HG03064 (cell line): ENCODE results near the gene MS4A12.
"Not testable (repeated sequence)": the region's sequence is repeated elsewhere in the genome, so short reads cannot be mapped to it uniquely, and the experiment has no call there.

Experiments
- ATAC-seq: cut with Tn5 transposase; IDR thresholded peaks from one replicate; pipeline ENCODE4 v1.9.1; 2021; ENCODE audit warnings: low read depth; ENCODE audit not compliant: unreplicated experiment

The MS4A12 gene, protein sequence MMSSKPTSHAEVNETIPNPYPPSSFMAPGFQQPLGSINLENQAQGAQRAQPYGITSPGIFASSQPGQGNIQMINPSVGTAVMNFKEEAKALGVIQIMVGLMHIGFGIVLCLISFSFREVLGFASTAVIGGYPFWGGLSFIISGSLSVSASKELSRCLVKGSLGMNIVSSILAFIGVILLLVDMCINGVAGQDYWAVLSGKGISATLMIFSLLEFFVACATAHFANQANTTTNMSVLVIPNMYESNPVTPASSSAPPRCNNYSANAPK

DNA sequence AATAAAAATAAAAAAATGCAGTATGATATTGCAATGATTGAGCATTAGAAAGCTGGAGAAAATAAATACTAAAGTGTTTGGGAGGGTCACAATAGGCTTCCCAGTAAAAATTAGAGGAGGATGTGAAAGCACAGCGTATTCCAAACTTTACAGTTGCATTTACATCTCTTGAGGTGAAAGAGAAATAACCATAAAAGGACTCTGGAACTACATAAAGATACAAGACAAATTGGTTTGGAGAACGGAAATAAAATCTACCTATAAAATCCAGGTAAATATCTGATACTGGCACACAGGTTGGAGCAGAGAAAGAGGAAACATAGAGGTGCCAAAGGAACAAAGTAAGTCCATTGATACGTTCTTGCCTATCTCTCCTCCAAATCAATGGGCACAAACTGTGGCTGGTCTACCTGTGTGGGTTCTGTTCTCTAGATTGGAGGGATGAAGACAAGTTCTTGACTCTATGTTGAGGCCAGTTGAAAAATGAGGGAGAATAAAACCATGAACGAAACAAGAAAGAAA is at the start of gene MS4A12:
Gene MS4A12 (plus strand): TSS at position 291 of the 522 bp plus-strand sequence. CDS start 4,541 bp downstream, outside the sequence.
- ATAC-seq, result no peak

DNA sequence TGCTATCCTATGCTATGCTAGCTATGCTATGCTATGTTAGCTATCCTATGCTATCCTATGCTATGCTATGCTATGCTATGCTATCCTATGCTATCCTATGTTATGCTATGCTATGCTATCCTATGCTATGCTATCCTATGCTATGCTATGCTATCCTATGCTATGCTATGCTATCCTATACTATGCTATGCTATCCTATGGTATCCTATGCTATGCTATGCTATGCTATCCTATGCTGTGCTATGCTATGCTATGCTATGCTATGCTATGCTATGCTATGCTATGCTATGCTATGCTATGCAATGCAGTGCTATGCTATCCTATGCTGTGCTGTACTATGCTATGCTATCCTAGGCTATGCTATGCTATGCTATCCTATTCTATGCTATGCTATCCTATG is 45.5 kb upstream of the MS4A12 start:
- ATAC-seq, result no peak

DNA sequence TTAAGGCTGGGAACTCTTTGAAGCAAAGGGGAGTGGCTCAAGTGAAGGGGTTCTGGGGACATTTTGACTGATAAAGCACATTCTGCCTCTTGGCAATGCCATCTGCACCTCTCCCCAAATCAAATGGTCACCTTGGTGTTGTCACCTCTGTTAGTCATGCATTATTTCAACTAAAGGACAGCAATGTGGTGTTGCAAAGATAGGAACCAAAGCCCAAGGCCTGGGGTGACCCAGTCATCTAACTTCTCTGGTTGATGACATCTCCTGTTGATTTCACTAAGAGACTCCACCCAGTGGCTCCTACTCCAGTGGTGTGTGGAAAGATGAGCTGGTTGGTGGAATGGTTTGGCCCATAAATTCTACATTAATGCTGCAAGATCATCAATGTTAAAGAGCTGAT is 44.7 kb upstream of the MS4A12 start:
- no peak for ATAC-seq

DNA sequence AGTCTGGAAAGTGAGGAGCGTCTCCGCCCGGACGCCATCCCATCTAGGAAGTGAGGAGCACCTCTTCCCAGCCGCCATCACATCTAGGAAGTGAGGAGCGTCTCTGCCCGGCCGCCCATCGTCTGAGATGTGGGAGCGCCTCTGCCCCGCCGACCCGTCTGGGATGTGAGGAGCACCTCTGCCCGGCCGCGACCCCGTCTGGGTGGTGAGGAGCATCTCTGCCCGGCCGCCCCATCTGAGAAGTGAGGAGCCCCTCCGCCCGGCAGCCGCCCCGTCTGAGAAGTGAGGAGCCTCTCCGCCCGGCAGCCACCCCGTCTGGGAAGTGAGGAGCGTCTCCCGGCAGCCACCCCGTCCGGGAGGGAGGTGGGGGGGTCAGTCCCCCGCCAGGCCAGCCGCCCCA is 41.4 kb upstream of the MS4A12 start:
- not testable (repeated sequence) for ATAC-seq

DNA sequence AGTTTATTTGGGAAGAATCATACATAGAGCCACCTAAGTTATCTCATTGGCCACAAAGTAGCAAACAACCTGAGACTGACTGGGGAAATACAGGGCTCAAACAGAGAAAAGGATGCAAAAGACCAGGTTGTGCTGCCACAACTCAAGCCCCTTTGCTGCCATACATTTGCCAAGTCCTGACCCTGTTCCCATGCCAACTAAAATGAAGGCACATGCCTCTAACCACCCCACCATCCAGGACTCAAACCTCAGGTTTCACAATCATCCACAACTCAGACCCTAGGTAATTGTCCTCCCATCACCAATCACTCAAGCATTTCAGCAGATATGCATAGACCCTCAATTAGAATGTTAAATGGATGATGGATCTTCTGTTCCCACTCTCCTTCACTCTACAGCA is 38.4 kb upstream of the MS4A12 start:
- ATAC-seq, result no peak

DNA sequence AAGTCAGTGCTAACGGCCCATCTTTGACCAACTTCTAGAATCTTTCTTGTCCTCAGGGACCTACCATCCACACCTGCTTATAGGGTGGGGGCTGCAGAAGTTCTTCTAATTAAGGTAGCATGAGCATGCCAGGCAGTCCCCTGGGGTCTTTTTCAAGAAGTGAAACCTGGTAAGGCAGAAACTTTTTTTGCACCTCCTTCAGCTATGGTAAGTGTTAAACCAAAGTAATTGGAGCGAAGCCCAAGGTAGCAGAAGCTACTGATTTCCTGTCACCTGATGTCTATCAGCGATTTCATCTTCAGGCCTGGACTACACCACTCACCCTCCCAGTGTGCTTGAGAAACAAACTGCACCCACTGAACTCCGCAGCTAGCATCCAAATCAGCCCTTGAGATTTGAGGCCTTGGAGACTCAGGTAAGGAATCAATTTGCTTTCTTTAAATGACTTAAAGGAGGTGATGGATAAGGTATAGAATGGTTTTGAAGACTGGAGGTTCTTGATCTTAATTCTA is 37.0 kb upstream of the MS4A12 start, which contains the start of gene MS4A1:
Gene MS4A1 (plus strand): TSS at position 317 of the 512 bp plus-strand sequence. CDS start 6,528 bp downstream, outside the sequence.
- peak; percentile 92 for ATAC-seq

DNA sequence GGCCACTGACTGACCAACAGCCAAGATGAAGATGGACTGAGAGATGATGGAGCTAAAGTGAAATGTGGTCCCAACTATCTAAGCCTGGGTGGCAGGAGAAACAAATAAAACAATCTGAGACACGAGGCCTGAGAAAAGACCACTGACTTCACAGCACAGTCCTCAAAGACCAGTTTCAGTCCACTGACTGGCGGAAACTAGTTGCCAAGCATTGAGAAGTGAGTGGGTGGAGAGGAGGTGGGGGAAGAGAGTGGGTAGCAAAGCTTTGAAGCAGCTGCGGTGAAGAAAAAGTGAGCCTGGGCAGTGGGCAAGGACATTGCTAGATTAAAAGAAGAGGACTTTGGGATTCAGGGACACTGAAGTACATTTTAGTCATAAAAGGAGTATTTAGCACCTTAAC is 35.0 kb upstream of the MS4A12 start:
- peak; percentile 33 for ATAC-seq

DNA sequence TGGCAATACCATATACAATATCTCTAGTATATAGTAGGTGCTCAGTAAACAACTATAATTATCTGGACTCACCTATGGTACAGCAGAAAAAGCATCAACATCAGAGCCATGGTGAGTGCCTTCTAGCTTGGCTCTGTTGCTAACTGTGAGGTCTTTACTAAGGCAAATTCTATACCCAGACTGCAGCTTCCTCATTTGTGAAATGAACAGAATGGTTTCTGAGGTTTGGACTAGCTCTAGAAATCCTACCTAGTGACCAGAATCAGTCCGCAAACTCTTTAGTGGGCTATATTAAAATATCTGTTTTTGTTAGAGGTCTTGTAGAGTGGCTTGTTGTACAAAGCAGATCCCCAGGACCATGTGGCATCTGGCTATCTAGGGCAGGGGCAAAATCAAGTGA is 33.2 kb upstream of the MS4A12 start:
- ATAC-seq, result no peak

DNA sequence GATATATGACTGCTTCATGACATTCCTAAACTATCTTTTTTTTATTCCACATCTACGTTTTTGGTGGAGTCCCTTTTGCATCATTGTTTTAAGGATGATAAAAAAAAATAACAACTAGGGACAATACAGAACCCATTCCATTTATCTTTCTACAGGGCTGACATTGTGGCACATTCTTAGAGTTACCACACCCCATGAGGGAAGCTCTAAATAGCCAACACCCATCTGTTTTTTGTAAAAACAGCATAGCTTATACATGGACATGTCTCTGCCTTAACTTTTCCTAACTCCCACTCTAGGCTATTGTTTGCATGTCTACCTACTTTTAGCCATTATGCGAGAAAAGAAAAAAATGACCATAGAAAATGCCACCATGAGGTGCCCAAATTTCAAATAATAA is 23.7 kb upstream of the MS4A12 start:
- no peak for ATAC-seq

DNA sequence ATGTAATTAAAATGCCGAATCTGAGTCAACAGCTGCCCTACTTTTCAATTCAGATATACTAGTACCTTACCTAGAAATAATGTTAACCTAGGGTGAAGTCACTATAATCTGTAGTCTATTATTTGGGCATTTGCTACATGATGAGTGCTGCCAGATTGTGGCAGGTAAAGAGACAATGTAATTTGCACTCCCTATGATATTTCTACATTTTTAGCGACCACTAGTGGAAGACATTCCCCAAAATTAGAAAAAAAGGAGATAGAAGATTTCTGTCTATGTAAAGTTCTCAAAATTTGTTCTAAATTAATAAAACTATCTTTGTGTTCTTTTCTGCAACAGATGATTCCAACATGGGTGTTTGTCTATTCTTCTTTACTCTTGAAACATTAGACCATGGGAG is 22.9 kb upstream of the MS4A12 start:
- ATAC-seq, result no peak

DNA sequence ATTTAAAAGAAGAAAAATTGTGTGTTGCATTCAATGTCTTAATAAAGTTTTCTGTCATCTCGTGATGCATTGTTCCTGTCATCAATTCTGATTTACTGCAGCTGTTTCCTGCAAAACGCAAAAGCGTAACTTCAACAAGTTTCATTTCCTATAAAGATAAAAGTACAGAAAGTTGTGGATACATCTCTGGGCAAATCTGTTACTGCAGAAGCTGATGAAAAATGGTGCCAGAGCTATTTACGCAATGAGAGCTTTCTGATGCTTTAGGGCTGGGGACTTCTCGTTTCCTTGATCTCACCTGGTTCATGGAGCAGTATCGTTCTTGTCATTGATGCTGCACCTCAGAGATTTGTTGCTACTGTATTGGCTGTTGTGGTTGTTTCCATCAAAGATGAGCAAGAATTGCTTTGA is 15.5 kb upstream of the MS4A12 start:
- ATAC-seq, result peak; percentile 62

DNA sequence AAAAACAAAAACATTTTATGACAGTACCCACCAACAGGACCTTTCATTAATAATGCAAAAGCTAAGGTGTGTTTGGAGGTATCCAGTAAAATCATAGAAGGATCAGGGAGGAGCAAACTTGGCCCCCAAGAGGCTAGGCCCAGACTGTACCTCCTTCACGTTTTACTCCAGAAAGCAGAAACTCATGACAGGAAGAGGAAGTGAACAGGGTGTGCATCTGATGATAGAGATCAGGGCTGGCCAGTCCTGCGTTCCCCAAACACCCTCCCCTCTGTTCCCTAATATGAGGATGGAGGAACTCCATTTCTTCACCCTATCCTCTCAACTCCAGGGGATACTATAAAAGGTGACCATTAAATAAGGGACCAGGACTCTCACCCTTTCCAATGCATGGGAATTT is 10.2 kb upstream of the MS4A12 start:
- ATAC-seq, result no peak

DNA sequence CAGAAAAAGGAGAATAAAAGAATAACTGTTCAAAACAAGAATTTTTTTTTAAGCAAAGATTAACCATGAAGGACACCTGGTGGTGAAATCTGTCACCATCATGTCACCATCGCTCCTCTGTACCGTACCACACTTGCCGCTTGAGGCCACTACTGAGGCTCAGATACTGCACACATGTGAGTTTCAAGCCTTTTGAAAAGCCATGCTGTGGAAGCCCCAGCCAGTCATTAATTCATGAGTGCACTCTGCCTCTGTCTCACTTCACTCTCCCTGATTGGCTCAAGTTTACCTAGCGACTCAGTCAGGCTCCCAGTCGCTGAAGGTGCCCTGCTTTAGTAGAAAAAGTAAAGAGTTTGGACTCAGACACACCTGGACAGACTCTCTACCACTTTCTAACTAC is 6.6 kb upstream of the MS4A12 start:
- peak; percentile 92 for ATAC-seq

DNA sequence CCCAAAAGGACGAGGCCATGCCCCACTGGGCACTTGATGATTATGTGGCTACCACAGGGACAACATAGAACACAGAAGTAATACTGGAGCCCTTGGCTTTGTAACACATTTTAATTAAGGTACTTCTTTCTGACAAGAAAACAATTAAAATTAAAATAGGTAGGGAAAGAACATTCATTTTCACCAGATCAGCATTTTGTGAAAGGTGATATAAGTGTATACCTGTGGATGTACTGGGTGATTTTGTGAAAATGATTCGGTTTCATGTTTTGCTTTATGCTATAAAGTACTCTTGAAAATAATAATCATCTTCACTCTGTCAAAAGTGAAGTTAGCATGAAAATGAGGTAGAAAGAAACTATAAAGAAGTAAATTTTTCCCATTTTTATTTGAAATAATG is 876 bp downstream of the MS4A12 start:
- ATAC-seq, result no peak

DNA sequence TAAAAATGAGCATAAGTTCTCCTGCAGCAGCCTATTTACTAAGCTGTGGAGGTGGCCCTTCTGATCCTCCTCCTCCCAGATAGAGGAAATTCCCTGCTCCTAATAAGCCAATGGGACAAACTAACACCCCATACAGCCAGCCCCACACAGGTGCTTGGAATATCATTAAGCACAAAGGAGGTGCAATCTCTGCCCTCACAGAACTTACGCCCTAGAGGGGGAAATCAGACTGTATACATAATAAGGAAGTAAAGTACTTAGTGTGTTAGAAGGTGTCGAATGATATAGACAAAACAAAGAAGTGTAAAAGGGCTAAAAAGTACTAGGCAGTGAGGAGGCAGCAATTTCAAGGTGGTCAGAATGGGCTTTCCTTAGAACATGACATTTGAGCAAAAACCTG is 5.8 kb downstream of the MS4A12 start:
- ATAC-seq, result peak; percentile 23

DNA sequence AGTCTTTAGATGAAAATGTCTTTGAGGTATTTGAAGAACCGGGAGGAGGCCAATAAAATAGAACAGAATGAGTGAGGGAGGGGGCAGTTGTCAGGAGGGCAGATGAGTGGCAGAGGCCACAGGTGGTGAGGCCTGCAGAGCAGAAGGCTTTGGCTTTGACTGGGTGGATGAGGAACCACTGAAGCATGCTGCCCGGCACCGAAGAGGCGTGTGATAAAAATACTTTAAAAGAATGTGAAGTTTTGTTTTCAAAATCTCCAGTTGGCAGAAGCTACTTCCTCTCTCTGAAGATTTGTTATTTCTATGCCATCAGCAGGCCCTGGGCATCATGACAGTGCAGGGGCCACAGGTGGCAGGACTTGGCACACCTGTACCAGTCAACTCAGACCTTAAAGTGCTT is 6.3 kb downstream of the MS4A12 start:
- peak; percentile 85 for ATAC-seq

DNA sequence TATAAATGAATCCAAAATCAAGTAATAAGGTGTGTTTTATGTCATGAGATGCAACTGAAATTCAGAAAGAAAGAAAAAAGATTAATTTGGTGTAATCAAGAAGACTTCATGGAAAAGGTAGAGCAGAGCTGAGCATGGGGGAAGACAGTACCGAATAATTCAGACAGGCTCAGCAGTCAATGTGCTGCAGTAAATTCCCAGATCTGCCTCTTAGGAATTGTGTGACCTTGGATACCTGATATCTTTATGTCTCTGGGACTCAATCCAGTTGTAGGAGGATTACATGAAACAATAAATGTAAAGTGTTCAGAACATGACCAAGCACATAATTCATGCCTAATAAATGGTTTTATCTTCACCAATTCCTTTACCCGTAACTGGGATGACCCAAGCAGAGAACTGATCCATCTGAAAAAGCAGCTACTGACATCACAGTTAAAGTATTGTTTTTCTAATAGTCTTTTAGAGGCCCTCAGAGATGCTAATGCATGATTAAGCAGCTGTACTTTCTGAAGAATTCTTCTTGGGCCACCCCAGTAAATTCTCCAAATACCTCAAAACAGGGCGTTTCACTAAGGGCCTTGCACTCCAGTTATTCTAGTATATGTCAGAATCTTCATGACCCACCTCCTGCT is 7.8 kb downstream of the MS4A12 start:
- ATAC-seq, result no peak

DNA sequence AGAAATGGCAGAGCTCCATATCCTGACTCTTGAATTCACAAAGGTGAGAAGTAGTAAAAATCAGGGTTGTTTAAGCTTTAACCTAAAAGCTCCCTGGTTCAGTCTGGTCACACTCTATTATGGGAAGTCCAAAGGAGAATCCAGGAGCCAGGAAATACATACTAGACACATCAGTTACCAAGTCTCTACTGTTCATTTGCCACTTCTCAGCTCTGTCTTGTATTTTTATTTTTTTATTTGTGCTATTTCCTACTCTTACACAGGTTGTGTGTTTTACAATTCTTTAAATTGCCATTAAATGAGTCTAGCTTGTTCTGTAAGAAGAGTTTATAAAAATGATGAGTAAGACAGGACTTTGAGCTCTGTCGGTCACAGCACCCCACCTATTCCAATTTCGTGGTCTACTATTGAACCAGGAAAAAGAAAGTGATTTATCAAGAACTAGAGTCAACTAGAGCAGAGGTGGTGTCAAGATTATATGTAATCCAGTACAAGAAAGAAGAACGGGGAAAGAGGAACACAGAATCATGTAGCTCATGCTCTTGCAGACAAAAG is 9.7 kb downstream of the MS4A12 start:
- no peak for ATAC-seq

DNA sequence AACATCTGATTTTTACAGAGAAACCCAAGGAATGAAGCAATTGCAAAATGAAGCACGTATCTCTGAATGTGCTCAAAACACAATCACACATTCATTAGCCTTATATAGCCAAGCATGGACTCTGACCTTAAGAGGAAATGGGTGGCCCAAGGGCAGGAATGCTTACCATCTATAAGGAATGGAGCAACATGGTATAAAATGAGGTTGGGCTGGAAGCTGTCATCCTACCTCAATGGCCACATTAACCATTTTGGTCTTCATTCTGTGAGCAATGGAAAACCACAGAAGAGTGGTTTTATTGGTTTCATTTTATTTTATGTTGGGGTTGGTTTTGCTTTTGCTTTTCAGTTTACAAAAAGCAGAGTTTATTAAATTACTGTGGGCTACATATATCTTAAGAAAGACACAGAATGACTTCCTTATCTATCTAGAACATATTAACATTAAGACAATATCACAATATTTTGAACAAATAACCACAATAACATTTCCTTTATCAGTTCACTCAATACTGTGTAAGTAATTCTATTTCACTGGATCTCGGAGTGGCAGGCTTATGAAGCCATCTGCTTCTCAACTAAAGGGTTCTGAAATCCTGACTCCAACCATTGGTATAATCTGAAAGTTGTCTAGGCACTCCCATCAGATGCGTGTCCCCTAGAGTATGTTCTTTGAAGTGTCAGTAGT is 11.8 kb downstream of the MS4A12 start:
- no peak for ATAC-seq

DNA sequence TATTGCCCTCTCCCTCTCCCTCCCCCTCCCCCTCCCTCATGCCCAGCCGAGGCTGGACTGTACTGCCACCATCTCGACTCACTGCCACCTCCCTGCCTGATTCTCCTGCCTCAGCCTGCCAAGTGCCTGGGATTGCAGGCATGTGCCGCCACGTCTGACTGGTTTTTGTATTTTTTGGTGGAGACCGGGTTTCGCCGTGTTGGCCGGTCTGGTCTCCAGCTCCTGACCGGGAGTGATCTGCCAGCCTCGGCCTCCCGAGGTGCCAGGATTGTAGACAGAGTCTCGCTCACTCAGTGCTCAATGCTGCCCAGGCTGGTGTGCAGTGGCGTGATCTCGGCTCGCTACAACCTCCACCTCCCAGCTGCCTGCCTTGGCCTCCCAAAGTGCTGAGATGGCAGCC is 17.0 kb downstream of the MS4A12 start:
- not testable (repeated sequence) for ATAC-seq

DNA sequence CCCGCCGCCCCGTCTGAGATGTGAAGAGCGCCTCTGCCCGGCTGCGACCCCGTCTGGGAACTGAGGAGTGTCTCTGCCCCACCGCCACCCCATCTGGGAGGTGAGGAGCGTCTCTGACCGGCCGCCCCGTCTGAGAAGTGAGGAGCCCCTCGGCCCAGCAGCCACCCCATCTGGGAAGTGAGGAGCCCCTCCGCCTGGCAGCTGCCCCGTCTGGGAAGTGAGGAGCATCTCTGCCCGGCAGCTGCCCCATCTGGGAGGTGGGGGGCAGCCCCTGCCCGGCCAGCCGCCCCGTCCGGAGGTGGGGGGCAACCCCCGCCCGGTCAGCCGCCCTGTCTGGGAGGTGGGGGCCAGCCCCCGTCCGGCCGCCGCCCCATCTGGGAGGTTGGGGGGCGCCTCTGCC is 17.6 kb downstream of the MS4A12 start:
- not testable (repeated sequence) for ATAC-seq
